Natural killer cell (primary cell): ENCODE data around the gene CABP4. TPM values are rescaled to one million over a fixed set of nuclear protein-coding genes. Genes with fewer than 3 reads are reported as not detected.

Experiments used
- ATAC-seq, 3 donors: fragments of 150-1000 bp in 2 of 3; fragments of 200-7000 bp in 1 of 3; cut with Tn5 transposase; 1 replicate in 1 of 3; 2 replicates in 2 of 3; pipeline ENCODE4 v1.10.0; 2021; ENCODE audit warnings: mild to moderate bottlenecking in 2 of 3, moderate library complexity in 2 of 3
- DNase-seq, 2 donors: peaks; one replicate each; pipeline versions ENCODE4 v3.0.0 to v3.0.0-alpha.2; 2013 to 2021; ENCODE audit warnings: mixed read lengths in 1 of 2
- H3K27ac ChIP-seq: one replicate; pipeline ENCODE4 v1.5.1; 2013; ENCODE audit warnings: mild to moderate bottlenecking, low read length
- H3K27me3 ChIP-seq: one replicate; pipeline ENCODE4 v1.6.1; 2013; ENCODE audit warnings: low read length; ENCODE audit not compliant: control insufficient read depth, insufficient read depth
- H3K36me3 ChIP-seq: one replicate; pipeline ENCODE4 v1.6.1; 2013; ENCODE audit warnings: low read length; ENCODE audit not compliant: control insufficient read depth, insufficient read depth
- H3K4me1 ChIP-seq: one replicate; pipeline ENCODE4 v1.6.1; 2013; ENCODE audit warnings: low read length; ENCODE audit not compliant: control insufficient read depth, insufficient read depth
- H3K4me3 ChIP-seq: one replicate; pipeline ENCODE4 v1.5.1; 2013; ENCODE audit warnings: low read length
- H3K9me3 ChIP-seq: one replicate; pipeline ENCODE4 v1.6.1; 2013; ENCODE audit warnings: low read length; ENCODE audit not compliant: control insufficient read depth, insufficient read depth
- H3K27ac Mint-ChIP-seq, 2 donors: one replicate each; pipeline ENCODE4 v1.8.0; 2022; ENCODE audit warnings: mild to moderate bottlenecking in 2 of 2, mixed read lengths in 2 of 2, moderate library complexity in 1 of 2
- H3K27me3 Mint-ChIP-seq, 2 donors: one replicate each; pipeline ENCODE4 v1.8.0; 2022; ENCODE audit warnings: low read depth in 2 of 2, mixed read lengths in 2 of 2
- H3K36me3 Mint-ChIP-seq: one replicate; pipeline ENCODE4 v1.8.0; 2022; ENCODE audit warnings: mixed read lengths
- H3K4me1 Mint-ChIP-seq, 2 donors: one replicate each; pipeline ENCODE4 v1.8.0; 2022; ENCODE audit warnings: mixed read lengths in 2 of 2
- H3K4me3 Mint-ChIP-seq: one replicate; pipeline ENCODE4 v1.8.0; 2022; ENCODE audit warnings: mild to moderate bottlenecking, moderate library complexity, mixed read lengths
- H3K9me3 Mint-ChIP-seq, 2 donors: one replicate each; pipeline ENCODE4 v1.8.0; 2022; ENCODE audit warnings: mixed read lengths in 2 of 2
- WGBS: methylation state at CpG from one replicate; pipeline ENCODE4 v1.1.7; 2013; ENCODE audit warnings: missing lambda C conversion rate; ENCODE audit not compliant: insufficient coverage; 5-methylcytosine and 5-hydroxymethylcytosine counted together
- intact Hi-C: fragments of 100-400 bp; cut with micrococcal nuclease; formaldehyde crosslinking; loops from one replicate; pipeline ENCODE4 v1.14.2; 2022
- total RNA-seq, 4 donors: library from RNA; stranded (reverse); fragments of 120-200 nt in 1 of 4; gene quantifications; one replicate each; pipeline versions ENCODE4 v1.2.3 to v1.2.4, GENCODE V29; 2013 to 2022
- TF ChIP-seq, protein P1 (sequence below): fragments of 200-600 bp; IDR thresholded peaks from one replicate; pipeline ENCODE4 v1.8.0; 2022; ENCODE audit warnings: antibody characterized with exemption

Gene CABP4
- total RNA-seq, 3 donors from 2014 or later (not counting 1 experiment from before 2014, with no cell fraction given), result 12.9 to 22.8 (median 21.3) TPM

DNA sequence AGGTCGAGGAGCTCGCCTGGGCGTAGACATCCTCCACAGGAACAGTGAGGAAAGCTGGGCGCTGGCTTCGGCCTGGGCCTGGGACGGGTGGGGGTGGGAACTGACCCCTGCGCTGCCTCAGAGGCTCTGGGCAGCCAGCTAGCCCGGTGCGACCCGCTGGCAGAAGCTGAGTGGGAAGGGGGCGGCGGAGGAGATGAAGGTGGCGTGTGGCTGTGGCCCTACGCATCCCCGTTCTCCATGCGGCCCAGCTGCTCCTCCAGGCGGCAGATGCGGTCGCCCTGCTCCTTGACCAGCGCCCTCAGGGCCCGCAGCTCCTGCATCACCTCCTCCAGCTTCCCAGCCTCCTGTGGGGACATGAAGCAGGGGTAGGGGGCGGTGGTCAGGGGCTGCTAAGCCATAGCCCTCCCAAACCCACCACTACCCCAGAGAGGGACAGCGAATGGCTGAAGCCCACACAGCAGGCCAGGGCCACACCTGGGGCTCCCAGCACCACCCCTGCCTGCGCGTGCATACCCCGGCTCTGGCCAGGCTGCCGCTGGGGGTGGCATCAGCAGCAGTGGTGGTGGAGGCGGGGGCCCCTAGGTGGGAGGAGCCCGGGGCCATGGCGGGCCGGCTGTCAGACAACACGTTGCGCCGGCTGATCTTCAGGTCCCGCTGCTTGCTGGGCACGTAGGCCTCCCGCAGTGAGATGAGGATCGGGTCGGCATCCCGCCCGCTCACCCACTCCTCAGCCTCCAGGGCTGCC is 16.8 kb upstream of the CABP4 start:
- Histone ChIP-seq H3K4me3 (peak overlapping the region; percentile 81), H3K9me3 (no peaks in the 10 kb centered on the region), H3K27me3 (no peaks in the 10 kb centered on the region), H3K36me3 (peaks cover 18% of the 10 kb centered on the region), H3K27ac (peak overlapping the region; percentile 75), H3K4me1 (peaks cover 87% of the 10 kb centered on the region)
- TF ChIP-seq, protein P1, sequence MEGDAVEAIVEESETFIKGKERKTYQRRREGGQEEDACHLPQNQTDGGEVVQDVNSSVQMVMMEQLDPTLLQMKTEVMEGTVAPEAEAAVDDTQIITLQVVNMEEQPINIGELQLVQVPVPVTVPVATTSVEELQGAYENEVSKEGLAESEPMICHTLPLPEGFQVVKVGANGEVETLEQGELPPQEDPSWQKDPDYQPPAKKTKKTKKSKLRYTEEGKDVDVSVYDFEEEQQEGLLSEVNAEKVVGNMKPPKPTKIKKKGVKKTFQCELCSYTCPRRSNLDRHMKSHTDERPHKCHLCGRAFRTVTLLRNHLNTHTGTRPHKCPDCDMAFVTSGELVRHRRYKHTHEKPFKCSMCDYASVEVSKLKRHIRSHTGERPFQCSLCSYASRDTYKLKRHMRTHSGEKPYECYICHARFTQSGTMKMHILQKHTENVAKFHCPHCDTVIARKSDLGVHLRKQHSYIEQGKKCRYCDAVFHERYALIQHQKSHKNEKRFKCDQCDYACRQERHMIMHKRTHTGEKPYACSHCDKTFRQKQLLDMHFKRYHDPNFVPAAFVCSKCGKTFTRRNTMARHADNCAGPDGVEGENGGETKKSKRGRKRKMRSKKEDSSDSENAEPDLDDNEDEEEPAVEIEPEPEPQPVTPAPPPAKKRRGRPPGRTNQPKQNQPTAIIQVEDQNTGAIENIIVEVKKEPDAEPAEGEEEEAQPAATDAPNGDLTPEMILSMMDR, result no peak
- no peaks in the 10 kb centered on the region for H3K27me3 Mint-ChIP-seq
- 46% methylated on average over 36 of the region's 41 CpGs for whole genome bisulfite sequencing
- no peaks in the 10 kb centered on the region for H3K36me3 Mint-ChIP-seq
- ATAC-seq (peak; percentile 43 to 61 (median 48)), DNase-seq (peak; percentile 55 to 84)
- H3K4me1 Mint-ChIP-seq, result peaks cover 59 to 84% of the 10 kb centered on the region in 2 donors
- intact Hi-C loops, result no loop called here
- H3K9me3 Mint-ChIP-seq, result no peaks in the 10 kb centered on the region
- peak overlapping the region; percentile 88 to 91 for H3K27ac Mint-ChIP-seq
- peak overlapping the region; percentile 95 for H3K4me3 Mint-ChIP-seq

DNA sequence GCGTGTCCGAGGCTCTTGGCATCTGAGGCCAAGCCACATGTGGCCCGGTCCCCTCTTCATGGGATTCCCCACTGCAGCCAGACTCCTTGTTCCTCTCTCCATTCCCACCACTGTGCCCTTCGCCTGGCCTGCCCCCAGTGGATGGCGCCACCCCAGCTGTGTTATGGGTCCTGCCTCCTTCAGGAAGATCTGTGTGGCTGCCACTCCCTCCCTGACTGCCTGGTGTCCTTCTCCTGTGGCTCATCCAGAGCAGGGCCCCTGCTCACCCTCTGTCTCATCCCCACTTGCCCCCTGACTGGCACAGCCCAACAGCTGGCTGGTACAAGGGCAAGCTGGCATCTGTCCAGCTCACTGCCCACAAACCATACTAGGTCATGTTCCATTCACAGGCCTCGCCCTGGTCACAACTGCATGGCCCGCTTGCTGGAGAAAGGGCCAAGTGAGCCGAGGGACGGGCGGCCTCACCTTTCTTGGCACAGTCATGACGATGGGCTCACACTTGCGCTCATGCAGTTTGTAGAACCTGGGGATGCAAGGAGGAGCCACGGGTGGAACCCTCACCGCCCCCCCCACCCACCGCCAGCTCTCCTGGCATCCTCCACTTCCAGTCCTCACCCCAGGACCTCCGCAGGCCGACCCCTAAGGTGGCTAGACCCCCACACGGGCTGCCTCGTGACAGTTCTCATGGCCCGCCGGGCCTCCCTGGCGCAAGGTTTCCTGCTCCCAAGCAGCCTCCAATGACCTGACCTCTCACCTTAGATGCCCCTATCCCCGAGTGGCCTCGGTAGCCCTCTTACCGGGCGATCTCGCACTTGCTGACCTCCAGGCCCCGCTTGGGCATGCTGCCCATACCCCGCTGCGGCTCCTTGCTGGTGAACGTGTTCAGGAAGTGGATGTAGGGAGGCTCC is 15.6 kb upstream of the CABP4 start:
- TF ChIP-seq, protein P1, result no peak
- Mint-ChIP-seq H3K9me3 (no peaks in the 10 kb centered on the region), H3K36me3 (no peaks in the 10 kb centered on the region), H3K27ac (peak overlapping the region; percentile 88 to 91), H3K4me3 (peak overlapping the region; percentile 95), H3K4me1 (peaks cover 53 to 82% of the 10 kb centered on the region in 2 donors), H3K27me3 (no peaks in the 10 kb centered on the region)
- Histone ChIP-seq H3K27me3 (no peaks in the 10 kb centered on the region), H3K4me1 (peaks cover 85% of the 10 kb centered on the region), H3K36me3 (peaks cover 13% of the 10 kb centered on the region), H3K4me3 (no peak overlapping the region), H3K9me3 (no peaks in the 10 kb centered on the region), H3K27ac (peak overlapping the region; percentile 75)
- WGBS, result 55% methylated on average over 31 of the region's 31 CpGs
- intact Hi-C loops, result no loop called here
- ATAC-seq (no peak), DNase-seq (peak in 1 of 2 donors; percentile 62)

DNA sequence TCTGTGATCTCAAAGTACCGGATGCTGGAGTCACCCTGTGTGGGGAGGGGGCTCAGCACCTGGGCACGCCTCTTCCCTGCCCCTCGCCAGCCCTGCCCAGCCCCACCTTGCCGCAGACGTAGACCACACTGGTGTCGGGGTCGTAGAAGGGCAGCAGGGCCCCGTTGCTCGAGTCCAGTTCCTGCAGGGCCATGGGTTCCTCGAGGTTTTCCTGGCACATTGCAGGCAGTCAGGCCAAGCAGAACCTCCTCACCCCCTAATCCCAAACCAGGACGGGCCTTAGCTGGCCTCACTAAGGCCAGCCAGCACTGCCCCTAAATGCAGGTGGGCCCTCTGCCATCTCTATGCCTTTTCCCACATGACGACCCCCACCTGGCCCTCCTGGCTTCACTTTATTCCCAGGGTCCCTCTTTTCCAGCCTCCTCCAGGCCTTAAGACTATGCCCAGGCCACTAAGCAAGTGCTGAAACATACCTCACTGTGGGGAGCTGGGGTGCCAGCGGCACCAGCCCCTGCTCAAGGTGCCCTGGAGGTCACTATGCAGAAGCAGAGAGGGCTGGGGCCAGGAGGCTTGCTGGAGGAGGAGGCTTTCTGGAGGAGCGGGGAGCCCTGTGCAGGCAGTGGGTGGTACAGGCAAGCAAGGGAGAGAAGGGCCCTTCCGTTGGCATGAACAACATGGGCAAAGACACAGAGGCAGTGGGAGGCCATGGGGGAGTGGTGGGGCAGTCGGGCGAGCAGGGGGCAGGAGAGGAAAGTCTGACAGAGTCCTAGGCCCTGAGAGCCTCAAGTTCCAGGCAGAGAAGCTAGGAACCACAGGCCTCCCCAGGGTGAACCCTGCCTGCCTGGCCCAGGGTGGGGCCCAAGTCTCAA is 14.7 kb upstream of the CABP4 start:
- TF ChIP-seq, protein P1, result no peak
- 52% methylated on average over 17 of the region's 17 CpGs for WGBS
- H3K4me1 Mint-ChIP-seq, result peaks cover 58 to 85% of the 10 kb centered on the region in 2 donors
- intact Hi-C loops, result no loop called here
- no peaks in the 10 kb centered on the region for H3K9me3 Mint-ChIP-seq
- H3K4me3 Mint-ChIP-seq, result peak overlapping the region; percentile 95
- H3K27ac Mint-ChIP-seq, result peak overlapping the region; percentile 88 to 91
- Histone ChIP-seq H3K4me3 (no peak overlapping the region), H3K27me3 (no peaks in the 10 kb centered on the region), H3K27ac (peak overlapping the region; percentile 75), H3K36me3 (peaks cover 4% of the 10 kb centered on the region), H3K4me1 (peaks cover 85% of the 10 kb centered on the region), H3K9me3 (no peaks in the 10 kb centered on the region)
- H3K27me3 Mint-ChIP-seq, result no peaks in the 10 kb centered on the region
- H3K36me3 Mint-ChIP-seq, result no peaks in the 10 kb centered on the region
- ATAC-seq, result no peak
- DNase-seq, result peak in 1 of 2 donors; percentile 65
